SU-DHL-6 (cell line): Measurements from ENCODE around the gene CAMK4.

ENCODE experiments used
- EZH2phosphoT487 ChIP-seq: fragments of 200-600 bp; sonication (generic), shearing (Covaris generic); conservative IDR thresholded peaks from 2 replicates; pipeline ENCODE4 v1.6.1; 2018; ENCODE audit warnings: mild to moderate bottlenecking, antibody characterized with exemption, low read length, moderate library complexity, mixed read lengths
- TF ChIP-seq, protein P1 (sequence below): fragments of 200-600 bp; sonication (generic); IDR thresholded peaks from one replicate; pipeline ENCODE4 v1.5.1; 2017; ENCODE audit warnings: antibody characterized with exemption, mild to moderate bottlenecking, low read length, moderate library complexity; ENCODE audit not compliant: insufficient read depth, poor library complexity, severe bottlenecking

GRCh38 chr5:111347021-111347420, 122.8 kb downstream of the CAMK4 start:
- TF ChIP-seq, protein P1, sequence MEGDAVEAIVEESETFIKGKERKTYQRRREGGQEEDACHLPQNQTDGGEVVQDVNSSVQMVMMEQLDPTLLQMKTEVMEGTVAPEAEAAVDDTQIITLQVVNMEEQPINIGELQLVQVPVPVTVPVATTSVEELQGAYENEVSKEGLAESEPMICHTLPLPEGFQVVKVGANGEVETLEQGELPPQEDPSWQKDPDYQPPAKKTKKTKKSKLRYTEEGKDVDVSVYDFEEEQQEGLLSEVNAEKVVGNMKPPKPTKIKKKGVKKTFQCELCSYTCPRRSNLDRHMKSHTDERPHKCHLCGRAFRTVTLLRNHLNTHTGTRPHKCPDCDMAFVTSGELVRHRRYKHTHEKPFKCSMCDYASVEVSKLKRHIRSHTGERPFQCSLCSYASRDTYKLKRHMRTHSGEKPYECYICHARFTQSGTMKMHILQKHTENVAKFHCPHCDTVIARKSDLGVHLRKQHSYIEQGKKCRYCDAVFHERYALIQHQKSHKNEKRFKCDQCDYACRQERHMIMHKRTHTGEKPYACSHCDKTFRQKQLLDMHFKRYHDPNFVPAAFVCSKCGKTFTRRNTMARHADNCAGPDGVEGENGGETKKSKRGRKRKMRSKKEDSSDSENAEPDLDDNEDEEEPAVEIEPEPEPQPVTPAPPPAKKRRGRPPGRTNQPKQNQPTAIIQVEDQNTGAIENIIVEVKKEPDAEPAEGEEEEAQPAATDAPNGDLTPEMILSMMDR: no peak
- TF ChIP-seq EZH2phosphoT487: no peak
